Activated naive CD4-positive, alpha-beta T cell (primary cell): ENCODE measurements around the gene C18orf32.
A peak's percentile ranks its signal among the peaks of the same experiment; 100 is the strongest.
"Not testable (repeated sequence)": the region's sequence is repeated elsewhere in the genome, so short reads cannot be mapped to it uniquely, and the experiment has no call there.

ENCODE experiments used
- DNase-seq, 4 experiments: peaks; one replicate each; lab custom pipeline; 2025; lab: John Stamatoyannopoulos, UW

The C18orf32 gene

GRCh38 chr18:49500201-49500921, 13.3 kb upstream of the C18orf32 start:
- no peak for DNase-seq

- DNase-seq, result no peak
Measured at GRCh38 chr18:49499046-49499637, 12.1 kb upstream of the C18orf32 start.

- DNase-seq, result no peak
Measured at GRCh38 chr18:49495480-49495879, 8.4 kb upstream of the C18orf32 start.

- DNase-seq, result no peak
Measured at GRCh38 chr18:49495076-49495475, 8.0 kb upstream of the C18orf32 start.

GRCh38 chr18:49494660-49495059, 7.6 kb upstream of the C18orf32 start:
- DNase-seq, result no peak

- DNase-seq, result no peak
Measured at GRCh38 chr18:49492694-49493033, 5.6 kb upstream of the C18orf32 start.

- DNase-seq, result peak; percentile 51 to 65 (median 55)
Measured at GRCh38 chr18:49491857-49492693, 5.0 kb upstream of the C18orf32 start, which contains the start of gene RPL17. Gene RPL17, minus strand, starts transcription at chr18:49492465.

- no peak for DNase-seq
Measured at GRCh38 chr18:49491534-49491856, 4.5 kb upstream of the C18orf32 start.

- DNase-seq, result no peak
Measured at GRCh38 chr18:49490246-49490762, 3.3 kb upstream of the C18orf32 start.

GRCh38 chr18:49487711-49488310, 777 bp upstream of the C18orf32 start:
- no peak for DNase-seq

- no peak for DNase-seq
Measured at GRCh38 chr18:49486606-49486952, 455 bp downstream of the C18orf32 start.

- no peak for DNase-seq
Measured at GRCh38 chr18:49486134-49486533, 900 bp downstream of the C18orf32 start.

GRCh38 chr18:49483198-49483597, 3.8 kb downstream of the C18orf32 start:
- no peak for DNase-seq

- DNase-seq, result no peak
Measured at GRCh38 chr18:49481907-49482306, 5.1 kb downstream of the C18orf32 start.

- DNase-seq, result no peak
Measured at GRCh38 chr18:49481317-49481716, 5.7 kb downstream of the C18orf32 start.

GRCh38 chr18:49479381-49480137, 7.5 kb downstream of the C18orf32 start:
- no peak for DNase-seq

GRCh38 chr18:49476664-49477411, 10.2 kb downstream of the C18orf32 start:
- no peak for DNase-seq

- not testable (repeated sequence) for DNase-seq
Measured at GRCh38 chr18:49474935-49475334, 12.1 kb downstream of the C18orf32 start.

- DNase-seq, result no peak
Measured at GRCh38 chr18:49473721-49474120, 13.3 kb downstream of the C18orf32 start.

- no peak for DNase-seq
Measured at GRCh38 chr18:49472459-49472858, 14.6 kb downstream of the C18orf32 start.

GRCh38 chr18:49471532-49471931, 15.5 kb downstream of the C18orf32 start:
- no peak for DNase-seq
